IMR-90 (cell line): Measurements from ENCODE around the gene ANK3. TPM values are rescaled to one million over a fixed set of nuclear protein-coding genes. Genes with fewer than 3 reads are reported as not detected.
A peak's percentile ranks its signal among the peaks of the same experiment; 100 is the strongest.

ENCODE experiments used
- ATAC-seq: fragments of 200-7000 bp; cut with Tn5 transposase; 2 replicates; pipeline ENCODE4 v1.9.1; 2020; ENCODE audit warnings: low read depth, mild to moderate bottlenecking, moderate library complexity
- BruUV-seq: library from RNA; stranded (reverse); fragments of 400-500 nt; replicated peaks from 2 replicates; lab custom pipeline; 2021; lab: Mats Ljungman, UMichigan
- CTCF ChIA-PET: fragments of 300-600 bp; formaldehyde crosslinking; extraction: SDS; loops from one replicate; lab custom pipeline; 2021; ENCODE audit warnings: antibody characterized with exemption; lab: Yijun Ruan, JAX
- POLR2A ChIA-PET: fragments of 300-600 bp; sonication (Branson Sonifier 250); formaldehyde crosslinking; loops from one replicate; lab custom pipeline; 2022; ENCODE audit warnings: antibody characterized with exemption; ENCODE audit not compliant: unreplicated experiment; lab: Charles Lee
- DNase-seq: peaks from one replicate; pipeline ENCODE4 v3.0.0; 2013
- H2AFZ ChIP-seq: replicated peaks from 2 replicates; pipeline ENCODE3; 2013; ENCODE audit warnings: low read length, mild to moderate bottlenecking; ENCODE audit not compliant: poor library complexity
- H2AK5ac ChIP-seq: 2 replicates; pipeline ENCODE4 v1.6.1; 2013; ENCODE audit warnings: low read depth, low read length, inconsistent platforms
- H2AK9ac ChIP-seq: replicated peaks from 2 replicates; pipeline ENCODE3; 2013; ENCODE audit warnings: mild to moderate bottlenecking, low read depth, low read length, moderate library complexity; ENCODE audit not compliant: poor library complexity
- H2BK120ac ChIP-seq: 2 replicates; pipeline ENCODE4 v1.6.1; 2013; ENCODE audit warnings: low read depth, low read length, inconsistent platforms
- H2BK15ac ChIP-seq: 3 replicates; pipeline ENCODE4 v1.6.1; 2013; ENCODE audit warnings: low read depth, low read length, inconsistent platforms
- H2BK20ac ChIP-seq: 2 replicates; pipeline ENCODE4 v1.6.1; 2013; ENCODE audit warnings: low read depth, mild to moderate bottlenecking, inconsistent platforms, low read length, moderate library complexity
- H2BK5ac ChIP-seq: 2 replicates; pipeline ENCODE4 v1.6.1; 2013; ENCODE audit warnings: mild to moderate bottlenecking, low read depth, low read length, inconsistent platforms; ENCODE audit not compliant: poor library complexity, severe bottlenecking
- H3K14ac ChIP-seq: replicated peaks from 2 replicates; pipeline ENCODE4 v1.6.1; 2013; ENCODE audit warnings: low read depth, low read length, inconsistent platforms
- H3K18ac ChIP-seq: 2 replicates; pipeline ENCODE4 v1.6.1; 2013; ENCODE audit warnings: low read depth, low read length, control low read depth
- H3K23ac ChIP-seq: 2 replicates; pipeline ENCODE4 v1.6.1; 2013; ENCODE audit warnings: low read depth, low read length, inconsistent platforms
- H3K27ac ChIP-seq: 2 replicates; pipeline ENCODE4 v1.5.1; 2013; ENCODE audit warnings: mild to moderate bottlenecking, control low read depth, low read length; ENCODE audit not compliant: insufficient read depth
- H3K27me3 ChIP-seq: 2 replicates; pipeline ENCODE4 v1.6.1; 2013; ENCODE audit warnings: low read length; ENCODE audit not compliant: control insufficient read depth, insufficient read depth
- H3K36me3 ChIP-seq: 2 replicates; pipeline ENCODE4 v1.6.1; 2013; ENCODE audit warnings: low read length, mixed read lengths; ENCODE audit not compliant: control insufficient read depth, insufficient read depth
- H3K4ac ChIP-seq: 2 replicates; pipeline ENCODE4 v1.6.1; 2013; ENCODE audit warnings: low read depth, low read length, inconsistent platforms
- H3K4me1 ChIP-seq: 2 replicates; pipeline ENCODE4 v1.6.1; 2013; ENCODE audit warnings: low read length, mixed read lengths; ENCODE audit not compliant: control insufficient read depth, insufficient read depth
- H3K4me2 ChIP-seq: 2 replicates; pipeline ENCODE4 v1.6.1; 2013; ENCODE audit warnings: low read depth, mild to moderate bottlenecking, control low read depth, low read length, moderate library complexity
- H3K4me3 ChIP-seq: 2 replicates; pipeline ENCODE4 v1.5.1; 2013; ENCODE audit warnings: low read depth, mild to moderate bottlenecking, control low read depth, low read length, moderate library complexity; ENCODE audit not compliant: insufficient read depth
- H3K56ac ChIP-seq: 2 replicates; pipeline ENCODE4 v1.6.1; 2013; ENCODE audit warnings: low read length, inconsistent platforms; ENCODE audit not compliant: insufficient read depth; ENCODE audit errors: extremely low read depth
- H3K79me1 ChIP-seq, 2 experiments: 2 replicates each; pipeline ENCODE4 v1.6.1; 2013; ENCODE audit warnings: low read length in 2 of 2, inconsistent platforms in 1 of 2, low read depth in 1 of 2
- H3K9ac ChIP-seq: 2 replicates; pipeline ENCODE4 v1.6.1; 2013; ENCODE audit warnings: low read depth, low read length, control low read depth
- H3K9me1 ChIP-seq: 2 replicates; pipeline ENCODE4 v1.6.1; 2013; ENCODE audit warnings: low read length, inconsistent platforms; ENCODE audit not compliant: insufficient read depth
- H3K9me3 ChIP-seq: 2 replicates; pipeline ENCODE4 v1.6.1; 2013; ENCODE audit warnings: low read length; ENCODE audit not compliant: control insufficient read depth, insufficient read depth
- H4K20me1 ChIP-seq: 2 replicates; pipeline ENCODE4 v1.6.1; 2013; ENCODE audit warnings: low read length, inconsistent platforms; ENCODE audit not compliant: insufficient read depth
- H4K5ac ChIP-seq: 2 replicates; pipeline ENCODE4 v1.6.1; 2013; ENCODE audit warnings: mild to moderate bottlenecking, low read depth, low read length, control low read depth
- H4K8ac ChIP-seq, 2 experiments: 2 replicates each; pipeline ENCODE4 v1.6.1; 2013; ENCODE audit warnings: low read depth in 2 of 2, low read length in 2 of 2, control low read depth in 1 of 2, inconsistent platforms in 1 of 2
- H4K91ac ChIP-seq: 2 replicates; pipeline ENCODE4 v1.6.1; 2013; ENCODE audit warnings: low read depth, low read length, inconsistent platforms; ENCODE audit not compliant: insufficient read depth
- CHD1 ChIP-seq: IDR thresholded peaks from 2 replicates; pipeline ENCODE4 v1.6.1; 2012; ENCODE audit warnings: low read depth, low read length, improper control_type of control experiment
- MAFK ChIP-seq: IDR thresholded peaks from 2 replicates; pipeline ENCODE4 v1.6.1; 2012; ENCODE audit warnings: low read depth, low read length, improper control_type of control experiment
- MAZ ChIP-seq: IDR thresholded peaks from 2 replicates; pipeline ENCODE4 v1.6.1; 2012; ENCODE audit warnings: low read depth, mild to moderate bottlenecking, low read length, improper control_type of control experiment, moderate library complexity, borderline replicate concordance
- MXI1 ChIP-seq: IDR thresholded peaks from 2 replicates; pipeline ENCODE4 v1.6.1; 2012; ENCODE audit warnings: low read depth, mild to moderate bottlenecking, low read length, moderate library complexity, borderline replicate concordance
- RCOR1 ChIP-seq: IDR thresholded peaks from 2 replicates; pipeline ENCODE4 v1.6.1; 2012; ENCODE audit warnings: mild to moderate bottlenecking, low read length, improper control_type of control experiment; ENCODE audit not compliant: insufficient replicate concordance
- RFX5 ChIP-seq: IDR thresholded peaks from 2 replicates; pipeline ENCODE4 v1.8.0; 2012; ENCODE audit warnings: low read depth, mild to moderate bottlenecking, low read length, moderate library complexity
- WGBS, 2 experiments: methylation state at CpG; one replicate each; pipeline versions ENCODE4 v1.1.5 to v1.1.7; 2013; ENCODE audit warnings: missing lambda C conversion rate in 2 of 2; ENCODE audit not compliant: insufficient read length in 1 of 2; ENCODE audit errors: extremely low coverage in 2 of 2; 5-methylcytosine and 5-hydroxymethylcytosine counted together
- dilution Hi-C: fragments of 300-500 bp; cut with HindIII; formaldehyde crosslinking; loops from one replicate; pipeline ENCODE4 v1.14.3; 2018; ENCODE audit warnings: low sequenced_read_pairs; ENCODE audit not compliant: unreplicated experiment
- in situ Hi-C: fragments of 300-500 bp; cut with MboI; formaldehyde crosslinking; loops from 3 replicates; pipeline ENCODE4 v1.14.3; 2019; ENCODE audit warnings: low sequenced_read_pairs, inconsistent platforms, mixed read lengths
- intact Hi-C: fragments of 100-400 bp; cut with micrococcal nuclease; formaldehyde crosslinking; loops from 2 replicates; pipeline ENCODE4 v1.10.0; 2022
- polyA plus RNA-seq, 3 experiments: library from polyadenylated mRNA; depleted of rRNA; stranded (reverse); fragments of >200 nt; gene quantifications; 2 replicates each; pipeline ENCODE4 v1.2.3, GENCODE V29; 2012; ENCODE audit warnings: low replicate concordance in 1 of 3
- total RNA-seq: library from RNA; depleted of rRNA; stranded (reverse); fragments of >200 nt; gene quantifications from 2 replicates; pipeline ENCODE4 v1.2.3, GENCODE V29; 2012
- TF ChIP-seq, protein P1 (sequence below): conservative IDR thresholded peaks from 2 replicates; pipeline ENCODE4 v1.5.1; 2012; ENCODE audit warnings: mild to moderate bottlenecking, low read depth, low read length, improper control_type of control experiment
- TF ChIP-seq, protein P2 (sequence below): fragments of 150-350 bp; IDR thresholded peaks from 2 replicates; pipeline ENCODE4 v1.6.1; 2016; ENCODE audit warnings: low read depth, mild to moderate bottlenecking, low read length, moderate library complexity, borderline replicate concordance

Gene ANK3
- total and polyA plus RNA-seq, 2 of the 4 experiments (the other 2 are of a cell fraction): 0.63 to 1.8 TPM

DNA sequence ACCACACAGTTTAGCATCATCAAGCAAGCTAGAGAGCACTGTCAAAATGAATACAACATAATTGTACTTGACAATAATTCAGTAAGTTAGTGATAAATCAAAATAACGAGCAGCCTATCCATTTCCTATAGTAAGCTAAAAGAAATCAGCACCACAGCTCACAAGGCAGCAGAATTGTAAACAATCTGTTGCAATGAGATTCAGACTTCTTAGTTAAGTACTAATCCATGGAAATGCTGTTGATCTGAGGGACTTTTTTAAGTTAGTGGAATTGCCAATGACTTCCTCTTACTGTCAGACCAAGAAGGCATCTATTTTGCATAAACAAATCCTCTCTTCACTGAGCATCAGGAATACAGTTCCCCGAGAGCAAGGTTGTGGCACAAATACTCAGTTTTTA, 346.8 kb downstream of the ANK3 start:
- Histone ChIP-seq H2BK15ac (no peak overlapping the region), H4K8ac (no peak overlapping the region), H4K20me1 (no peaks in the 10 kb centered on the region), H3K14ac (no peak overlapping the region), H3K56ac (no peak overlapping the region), H2BK5ac (no peak overlapping the region), H3K27me3 (no peaks in the 10 kb centered on the region; the same call in 1 of the 2 replicates), H2AK5ac (no peak overlapping the region), H3K4me2 (0 out of 2 replicates have a peak overlapping the region, but pooled peaks have one; percentile 17), H4K5ac (no peak overlapping the region), H3K9me3 (no peaks in the 10 kb centered on the region), H2BK20ac (no peak overlapping the region), H3K18ac (no peak overlapping the region), H3K9me1 (peaks cover 3% of the 10 kb centered on the region; the same call in 1 of the 2 replicates), H4K91ac (no peak overlapping the region), H3K27ac (no peak overlapping the region), H3K23ac (no peak overlapping the region), H3K4me1 (peaks cover 5% of the 10 kb centered on the region; the same call in 1 of the 2 replicates), H2AK9ac (no peak overlapping the region), H3K4ac (no peak overlapping the region; the same call in 1 of the 2 replicates), H2AFZ (no peak overlapping the region), H3K9ac (no peak overlapping the region), H2BK120ac (no peak overlapping the region), H3K79me1 (no peaks in the 10 kb centered on the region), H3K4me3 (no peak overlapping the region), H3K36me3 (no peaks in the 10 kb centered on the region)
- dilution Hi-C loops (no loop called here), in situ Hi-C loops (loop anchor here (25.0 kb wide), 1 partner anchor 406 kb away; no protein-coding TSS in a partner anchor), intact Hi-C loops (loop anchor here (5.0 kb wide), 1 partner anchor 136 kb away; the partner anchor contains the start of gene CCDC6)
- no CpG with 5 or more reads among the region's 2 CpGs for WGBS, 2 experiments
- ATAC-seq (no peak), DNase-seq (no peak)
- POLR2A ChIA-PET: no interaction called here
- BruUV-seq: no TSS peak
- CTCF ChIA-PET: no interaction called here
- TF ChIP-seq, protein P1, sequence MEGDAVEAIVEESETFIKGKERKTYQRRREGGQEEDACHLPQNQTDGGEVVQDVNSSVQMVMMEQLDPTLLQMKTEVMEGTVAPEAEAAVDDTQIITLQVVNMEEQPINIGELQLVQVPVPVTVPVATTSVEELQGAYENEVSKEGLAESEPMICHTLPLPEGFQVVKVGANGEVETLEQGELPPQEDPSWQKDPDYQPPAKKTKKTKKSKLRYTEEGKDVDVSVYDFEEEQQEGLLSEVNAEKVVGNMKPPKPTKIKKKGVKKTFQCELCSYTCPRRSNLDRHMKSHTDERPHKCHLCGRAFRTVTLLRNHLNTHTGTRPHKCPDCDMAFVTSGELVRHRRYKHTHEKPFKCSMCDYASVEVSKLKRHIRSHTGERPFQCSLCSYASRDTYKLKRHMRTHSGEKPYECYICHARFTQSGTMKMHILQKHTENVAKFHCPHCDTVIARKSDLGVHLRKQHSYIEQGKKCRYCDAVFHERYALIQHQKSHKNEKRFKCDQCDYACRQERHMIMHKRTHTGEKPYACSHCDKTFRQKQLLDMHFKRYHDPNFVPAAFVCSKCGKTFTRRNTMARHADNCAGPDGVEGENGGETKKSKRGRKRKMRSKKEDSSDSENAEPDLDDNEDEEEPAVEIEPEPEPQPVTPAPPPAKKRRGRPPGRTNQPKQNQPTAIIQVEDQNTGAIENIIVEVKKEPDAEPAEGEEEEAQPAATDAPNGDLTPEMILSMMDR: no peak
- TF ChIP-seq, protein P2, sequence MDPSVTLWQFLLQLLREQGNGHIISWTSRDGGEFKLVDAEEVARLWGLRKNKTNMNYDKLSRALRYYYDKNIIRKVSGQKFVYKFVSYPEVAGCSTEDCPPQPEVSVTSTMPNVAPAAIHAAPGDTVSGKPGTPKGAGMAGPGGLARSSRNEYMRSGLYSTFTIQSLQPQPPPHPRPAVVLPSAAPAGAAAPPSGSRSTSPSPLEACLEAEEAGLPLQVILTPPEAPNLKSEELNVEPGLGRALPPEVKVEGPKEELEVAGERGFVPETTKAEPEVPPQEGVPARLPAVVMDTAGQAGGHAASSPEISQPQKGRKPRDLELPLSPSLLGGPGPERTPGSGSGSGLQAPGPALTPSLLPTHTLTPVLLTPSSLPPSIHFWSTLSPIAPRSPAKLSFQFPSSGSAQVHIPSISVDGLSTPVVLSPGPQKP: no peak
- TF ChIP-seq CHD1 (no peak), RCOR1 (no peak), MXI1 (no peak), MAZ (no peak), RFX5 (no peak), MAFK (no peak)
